GM12878 (cell line): ENCODE measurements around the gene AKR1A1. TPM values are rescaled to one million over a fixed set of nuclear protein-coding genes. Genes with fewer than 3 reads are reported as not detected.
A peak's percentile ranks its signal among the peaks of the same experiment; 100 is the strongest.

Experiments
- ASH2L ChIP-seq: fragments of 300-600, 200-600 bp; sonication (generic); IDR thresholded peaks from 2 replicates; pipeline ENCODE4 v1.6.1; 2017; ENCODE audit warnings: low read depth, mild to moderate bottlenecking, borderline replicate concordance
- ATF7 ChIP-seq: fragments of 450-650 bp; IDR thresholded peaks from 2 replicates; pipeline ENCODE4 v1.6.1; 2016; ENCODE audit warnings: low read depth, mild to moderate bottlenecking
- BRCA1 ChIP-seq: IDR thresholded peaks from 2 replicates; pipeline ENCODE4 v1.6.1; 2011; ENCODE audit warnings: low read depth, low read length, improper control_type of control experiment
- CBFB ChIP-seq: IDR thresholded peaks from 2 replicates; pipeline ENCODE4 v1.6.1; 2016; ENCODE audit warnings: antibody characterized with exemption, low read depth
- CBX3 ChIP-seq: fragments of 200-600 bp; sonication (generic); IDR thresholded peaks from 2 replicates; pipeline ENCODE4 v1.6.1; 2016; ENCODE audit warnings: low read depth, borderline replicate concordance
- FOXK2 ChIP-seq: fragments of 450-650 bp; IDR thresholded peaks from 2 replicates; pipeline ENCODE4 v1.6.1; 2017; ENCODE audit warnings: mild to moderate bottlenecking, moderate library complexity
- NFIC ChIP-seq: IDR thresholded peaks from 2 replicates; pipeline ENCODE4 v1.6.1; 2012; ENCODE audit warnings: low read depth, mild to moderate bottlenecking, inconsistent platforms, low read length, moderate library complexity
- RELA ChIP-seq: fragments of 450-650 bp; IDR thresholded peaks from 2 replicates; pipeline ENCODE4 v1.8.0; 2014; ENCODE audit warnings: borderline replicate concordance; ENCODE audit not compliant: partially characterized antibody
- SIX5 ChIP-seq: IDR thresholded peaks from 2 replicates; pipeline ENCODE4 v1.6.1; 2011; ENCODE audit warnings: mild to moderate bottlenecking, low read depth, low read length, moderate library complexity; ENCODE audit not compliant: severe bottlenecking
- SMAD1 ChIP-seq: fragments of 450-650 bp; IDR thresholded peaks from 2 replicates; pipeline ENCODE4 v1.6.1; 2018; ENCODE audit warnings: mild to moderate bottlenecking, low read depth; ENCODE audit not compliant: partially characterized antibody
- SPI1 ChIP-seq: IDR thresholded peaks from 2 replicates; pipeline ENCODE4 v1.6.1; 2011; ENCODE audit warnings: low read depth, mild to moderate bottlenecking, low read length, moderate library complexity, borderline replicate concordance; ENCODE audit not compliant: insufficient read depth
- polyA plus RNA-seq, 11 experiments: library from polyadenylated mRNA; depleted of rRNA in 4 of 11; unstranded in 6 of 11; stranded (reverse) in 5 of 11; fragments of >200 nt; fragmentation: Nextera tagmentation in 4 of 11; fragmentation: Illumina TruSeq in 1 of 11; extraction: Ambion mirVana in 4 of 11; extraction: Trizol in 1 of 11; gene quantifications; 1 replicate in 1 of 11; 2 replicates in 10 of 11; pipeline versions ENCODE4 v1.2.1 to v1.2.3, GENCODE V29; 2011 to 2016; ENCODE audit warnings: inconsistent platforms in 2 of 11, missing spikeins in 2 of 11, low read depth in 1 of 11
- total RNA-seq, 4 experiments: library from RNA; depleted of rRNA in 3 of 4; stranded (reverse); fragments of >200 nt in 3 of 4; fragmentation: Illumina TruSeq in 1 of 4; extraction: Trizol in 1 of 4; gene quantifications; 2 replicates each; pipeline versions ENCODE4 v1.2.1 to v1.2.3, GENCODE V29; 2013 to 2021
- TF ChIP-seq, protein P1 (sequence below): fragments of 450-650 bp; conservative IDR thresholded peaks from 2 replicates; pipeline ENCODE4 v1.6.1; 2017; ENCODE audit warnings: mild to moderate bottlenecking, moderate library complexity
- TF ChIP-seq, protein P2 (sequence below): fragments of 450-650 bp; IDR thresholded peaks from 2 replicates; pipeline ENCODE4 v1.6.1; 2018; ENCODE audit warnings: borderline replicate concordance, mild to moderate bottlenecking; ENCODE audit not compliant: partially characterized antibody
- TF ChIP-seq, protein P3 (sequence below): fragments of 450-650 bp; IDR thresholded peaks from 2 replicates; pipeline ENCODE4 v1.6.1; 2014; ENCODE audit warnings: mild to moderate bottlenecking
- TF ChIP-seq, protein P4 (sequence below): IDR thresholded peaks from 2 replicates; pipeline ENCODE4 v1.6.1; 2011; ENCODE audit warnings: mild to moderate bottlenecking, low read depth, low read length, moderate library complexity; ENCODE audit not compliant: insufficient replicate concordance
- TF ChIP-seq, protein P5 (sequence below): IDR thresholded peaks from 2 replicates; pipeline ENCODE4 v1.6.1; 2012; ENCODE audit warnings: low read depth, low read length, improper control_type of control experiment

AKR1A1 gene
- total and polyA plus RNA-seq, 10 of the 15 experiments (the other 5 are each of a cell fraction or from before 2014, with no cell fraction given), result 187 to 335 (median 241) TPM

DNA sequence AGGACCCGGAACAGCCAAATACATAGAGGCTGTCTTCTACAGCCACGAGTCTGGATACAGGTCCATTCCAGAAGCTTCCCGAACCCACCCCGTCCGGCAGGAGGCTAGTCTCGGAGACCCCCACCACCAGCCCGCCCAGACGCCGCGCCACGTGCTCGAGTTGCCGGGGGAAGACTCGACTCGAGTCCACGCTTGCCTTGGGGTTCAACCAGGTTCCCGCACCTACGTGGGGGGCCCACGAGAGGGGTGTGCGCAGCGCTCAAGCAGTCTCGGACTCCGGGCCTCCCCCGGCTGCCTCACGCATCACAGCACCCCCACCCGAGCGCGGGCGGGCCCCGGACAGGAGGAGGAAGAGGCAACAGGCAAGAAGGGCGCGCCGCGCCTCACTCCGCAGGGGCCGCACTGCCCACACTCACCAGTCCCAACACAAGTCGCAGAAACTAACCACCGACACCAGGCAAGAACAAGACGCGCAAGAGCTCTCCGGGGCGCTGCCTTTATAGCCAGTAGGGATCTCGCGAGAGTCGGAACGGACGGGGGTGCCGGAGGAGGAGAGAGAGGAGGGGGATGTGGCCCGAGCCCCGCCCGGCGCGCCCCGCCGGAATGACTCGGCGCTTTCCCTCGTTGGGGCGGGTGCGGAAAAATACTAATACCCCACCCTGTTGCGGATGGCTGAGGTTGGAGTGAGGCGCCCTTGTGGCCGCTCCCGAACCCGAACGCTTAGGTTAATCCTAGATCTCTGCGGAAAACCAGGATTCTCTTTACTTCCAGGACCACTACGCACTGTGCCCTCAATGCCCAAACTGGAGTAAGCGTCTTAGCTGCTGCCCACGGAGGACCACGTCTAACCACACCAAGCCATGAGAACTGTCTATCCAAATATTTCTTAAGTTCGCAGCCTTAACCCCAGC lies 29.0 kb upstream of the AKR1A1 start, which contains the start of gene PRDX1 (continued):
- TF ChIP-seq, protein P1, sequence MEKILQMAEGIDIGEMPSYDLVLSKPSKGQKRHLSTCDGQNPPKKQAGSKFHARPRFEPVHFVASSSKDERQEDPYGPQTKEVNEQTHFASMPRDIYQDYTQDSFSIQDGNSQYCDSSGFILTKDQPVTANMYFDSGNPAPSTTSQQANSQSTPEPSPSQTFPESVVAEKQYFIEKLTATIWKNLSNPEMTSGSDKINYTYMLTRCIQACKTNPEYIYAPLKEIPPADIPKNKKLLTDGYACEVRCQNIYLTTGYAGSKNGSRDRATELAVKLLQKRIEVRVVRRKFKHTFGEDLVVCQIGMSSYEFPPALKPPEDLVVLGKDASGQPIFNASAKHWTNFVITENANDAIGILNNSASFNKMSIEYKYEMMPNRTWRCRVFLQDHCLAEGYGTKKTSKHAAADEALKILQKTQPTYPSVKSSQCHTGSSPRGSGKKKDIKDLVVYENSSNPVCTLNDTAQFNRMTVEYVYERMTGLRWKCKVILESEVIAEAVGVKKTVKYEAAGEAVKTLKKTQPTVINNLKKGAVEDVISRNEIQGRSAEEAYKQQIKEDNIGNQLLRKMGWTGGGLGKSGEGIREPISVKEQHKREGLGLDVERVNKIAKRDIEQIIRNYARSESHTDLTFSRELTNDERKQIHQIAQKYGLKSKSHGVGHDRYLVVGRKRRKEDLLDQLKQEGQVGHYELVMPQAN, result peak; percentile 89
- TF ChIP-seq CBFB (peak; percentile 100), RELA (no peak), FOXK2 (no peak), SIX5 (no peak), BRCA1 (peak; percentile 98), SPI1 (no peak), NFIC (peak; percentile 65), ATF7 (no peak; the same call in 1 of the 2 replicates), ASH2L (no peak), CBX3 (no peak), SMAD1 (peak; percentile 86)
- TF ChIP-seq, protein P2, sequence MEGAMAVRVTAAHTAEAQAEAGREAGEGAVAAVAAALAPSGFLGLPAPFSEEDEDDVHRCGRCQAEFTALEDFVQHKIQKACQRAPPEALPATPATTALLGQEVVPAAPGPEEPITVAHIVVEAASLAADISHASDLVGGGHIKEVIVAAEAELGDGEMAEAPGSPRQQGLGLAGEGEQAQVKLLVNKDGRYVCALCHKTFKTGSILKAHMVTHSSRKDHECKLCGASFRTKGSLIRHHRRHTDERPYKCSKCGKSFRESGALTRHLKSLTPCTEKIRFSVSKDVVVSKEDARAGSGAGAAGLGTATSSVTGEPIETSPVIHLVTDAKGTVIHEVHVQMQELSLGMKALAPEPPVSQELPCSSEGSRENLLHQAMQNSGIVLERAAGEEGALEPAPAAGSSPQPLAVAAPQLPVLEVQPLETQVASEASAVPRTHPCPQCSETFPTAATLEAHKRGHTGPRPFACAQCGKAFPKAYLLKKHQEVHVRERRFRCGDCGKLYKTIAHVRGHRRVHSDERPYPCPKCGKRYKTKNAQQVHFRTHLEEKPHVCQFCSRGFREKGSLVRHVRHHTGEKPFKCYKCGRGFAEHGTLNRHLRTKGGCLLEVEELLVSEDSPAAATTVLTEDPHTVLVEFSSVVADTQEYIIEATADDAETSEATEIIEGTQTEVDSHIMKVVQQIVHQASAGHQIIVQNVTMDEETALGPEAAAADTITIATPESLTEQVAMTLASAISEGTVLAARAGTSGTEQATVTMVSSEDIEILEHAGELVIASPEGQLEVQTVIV, result no peak
- TF ChIP-seq, protein P3, sequence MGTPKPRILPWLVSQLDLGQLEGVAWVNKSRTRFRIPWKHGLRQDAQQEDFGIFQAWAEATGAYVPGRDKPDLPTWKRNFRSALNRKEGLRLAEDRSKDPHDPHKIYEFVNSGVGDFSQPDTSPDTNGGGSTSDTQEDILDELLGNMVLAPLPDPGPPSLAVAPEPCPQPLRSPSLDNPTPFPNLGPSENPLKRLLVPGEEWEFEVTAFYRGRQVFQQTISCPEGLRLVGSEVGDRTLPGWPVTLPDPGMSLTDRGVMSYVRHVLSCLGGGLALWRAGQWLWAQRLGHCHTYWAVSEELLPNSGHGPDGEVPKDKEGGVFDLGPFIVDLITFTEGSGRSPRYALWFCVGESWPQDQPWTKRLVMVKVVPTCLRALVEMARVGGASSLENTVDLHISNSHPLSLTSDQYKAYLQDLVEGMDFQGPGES, result no peak
- TF ChIP-seq, protein P4, sequence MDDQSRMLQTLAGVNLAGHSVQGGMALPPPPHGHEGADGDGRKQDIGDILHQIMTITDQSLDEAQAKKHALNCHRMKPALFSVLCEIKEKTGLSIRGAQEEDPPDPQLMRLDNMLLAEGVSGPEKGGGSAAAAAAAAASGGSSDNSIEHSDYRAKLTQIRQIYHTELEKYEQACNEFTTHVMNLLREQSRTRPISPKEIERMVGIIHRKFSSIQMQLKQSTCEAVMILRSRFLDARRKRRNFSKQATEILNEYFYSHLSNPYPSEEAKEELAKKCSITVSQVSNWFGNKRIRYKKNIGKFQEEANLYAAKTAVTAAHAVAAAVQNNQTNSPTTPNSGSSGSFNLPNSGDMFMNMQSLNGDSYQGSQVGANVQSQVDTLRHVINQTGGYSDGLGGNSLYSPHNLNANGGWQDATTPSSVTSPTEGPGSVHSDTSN, result peak; percentile 3
- TF ChIP-seq, protein P5, sequence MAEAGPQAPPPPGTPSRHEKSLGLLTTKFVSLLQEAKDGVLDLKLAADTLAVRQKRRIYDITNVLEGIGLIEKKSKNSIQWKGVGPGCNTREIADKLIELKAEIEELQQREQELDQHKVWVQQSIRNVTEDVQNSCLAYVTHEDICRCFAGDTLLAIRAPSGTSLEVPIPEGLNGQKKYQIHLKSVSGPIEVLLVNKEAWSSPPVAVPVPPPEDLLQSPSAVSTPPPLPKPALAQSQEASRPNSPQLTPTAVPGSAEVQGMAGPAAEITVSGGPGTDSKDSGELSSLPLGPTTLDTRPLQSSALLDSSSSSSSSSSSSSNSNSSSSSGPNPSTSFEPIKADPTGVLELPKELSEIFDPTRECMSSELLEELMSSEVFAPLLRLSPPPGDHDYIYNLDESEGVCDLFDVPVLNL, result no peak; the same call in 1 of the 2 replicates
